DOHH2 (cell line): ENCODE data around the gene OR2B6.

Experiments
- H3F3A ChIP-seq: fragments of 200-600 bp; sonication (generic), shearing (Covaris generic); 2 replicates; pipeline ENCODE4 v1.6.0; 2016; ENCODE audit warnings: antibody characterized with exemption, mild to moderate bottlenecking; ENCODE audit not compliant: control insufficient read depth, insufficient read depth
- H3K27ac ChIP-seq: fragments of 200-600 bp; sonication (generic); 2 replicates; pipeline ENCODE4 v1.5.1; 2014; ENCODE audit warnings: low read depth, mild to moderate bottlenecking, low read length, moderate library complexity
- H3K27me3 ChIP-seq: fragments of 200-600 bp; sonication (generic); 2 replicates; pipeline ENCODE4 v1.6.1; 2014; ENCODE audit warnings: mild to moderate bottlenecking, low read length, mixed read lengths; ENCODE audit not compliant: control insufficient read depth
- H3K36me3 ChIP-seq: fragments of 200-600 bp; sonication (generic); 2 replicates; pipeline ENCODE4 v1.6.1; 2014; ENCODE audit warnings: mild to moderate bottlenecking, low read length, moderate library complexity, mixed read lengths; ENCODE audit not compliant: control insufficient read depth
- H3K4me1 ChIP-seq: fragments of 200-600 bp; sonication (generic); 2 replicates; pipeline ENCODE4 v1.6.1; 2014; ENCODE audit warnings: mild to moderate bottlenecking, low read length, mixed read lengths; ENCODE audit not compliant: control insufficient read depth
- H3K4me2 ChIP-seq: fragments of 200-600 bp; sonication (generic); 2 replicates; pipeline ENCODE4 v1.6.0; 2014; ENCODE audit warnings: mild to moderate bottlenecking, low read length, moderate library complexity
- H3K4me3 ChIP-seq: fragments of 200-600 bp; sonication (generic); 2 replicates; pipeline ENCODE4 v1.5.1; 2014; ENCODE audit warnings: mild to moderate bottlenecking, low read length, mixed read lengths
- H3K79me2 ChIP-seq: fragments of 200-600 bp; sonication (generic); 2 replicates; pipeline ENCODE4 v1.6.1; 2014; ENCODE audit warnings: mild to moderate bottlenecking, low read length, mixed read lengths; ENCODE audit not compliant: control insufficient read depth
- H3K9me2 ChIP-seq: fragments of 200-600 bp; sonication (generic); replicated peaks from 2 replicates; pipeline ENCODE4 v1.6.1; 2014; ENCODE audit warnings: mild to moderate bottlenecking, low read length, mixed read lengths; ENCODE audit not compliant: control insufficient read depth
- H3K9me3 ChIP-seq: fragments of 200-600 bp; sonication (generic); 2 replicates; pipeline ENCODE4 v1.6.1; 2014; ENCODE audit warnings: antibody characterized with exemption, low read length, mixed read lengths; ENCODE audit not compliant: control insufficient read depth, insufficient read depth
- H4K20me1 ChIP-seq: fragments of 200-600 bp; sonication (generic); 2 replicates; pipeline ENCODE4 v1.6.0; 2014; ENCODE audit warnings: low read depth, mild to moderate bottlenecking, antibody characterized with exemption, low read length, moderate library complexity; ENCODE audit not compliant: control insufficient read depth, insufficient read depth
- CTCF ChIP-seq: fragments of 200-600 bp; sonication (generic); IDR thresholded peaks from one replicate; pipeline ENCODE4 v1.5.1; 2014; ENCODE audit warnings: antibody characterized with exemption, mild to moderate bottlenecking, low read depth, low read length; ENCODE audit not compliant: poor library complexity, severe bottlenecking
- EZH2phosphoT487 ChIP-seq: fragments of 200-600 bp; sonication (generic); IDR thresholded peaks from 2 replicates; pipeline ENCODE4 v1.6.1; 2017; ENCODE audit warnings: borderline replicate concordance, mild to moderate bottlenecking, antibody characterized with exemption, low read length, moderate library complexity, mixed read lengths

OR2B6 gene

GRCh38 chr6:27966044-27966443, 9.0 kb downstream of the OR2B6 start:
- H3K27ac ChIP-seq, result peak overlapping the region; percentile 92
- H3K4me2 ChIP-seq, result peak overlapping the region; percentile 87
- TF ChIP-seq EZH2phosphoT487 (no peak), CTCF (no peak)
- H4K20me1 ChIP-seq, result no peaks in the 10 kb centered on the region
- no peaks in the 10 kb centered on the region for H3K9me2 ChIP-seq
- peak overlapping the region; percentile 65 for H3K4me3 ChIP-seq
- H3K27me3 ChIP-seq, result no peaks in the 10 kb centered on the region
- H3K36me3 ChIP-seq, result peaks cover 30% of the 10 kb centered on the region
- H3K79me2 ChIP-seq, result no peaks in the 10 kb centered on the region
- H3K9me3 ChIP-seq, result peaks cover 23% of the 10 kb centered on the region
- peaks cover 49% of the 10 kb centered on the region for H3K4me1 ChIP-seq
- H3F3A ChIP-seq, result peaks cover 6% of the 10 kb centered on the region; the same call in 1 of the 2 replicates

- Histone ChIP-seq H4K20me1 (no peaks in the 10 kb centered on the region), H3F3A (peaks cover 6% of the 10 kb centered on the region; the same call in 1 of the 2 replicates), H3K27ac (peak overlapping the region; percentile 92), H3K4me1 (peaks cover 46% of the 10 kb centered on the region), H3K9me2 (no peaks in the 10 kb centered on the region), H3K4me2 (peak overlapping the region; percentile 87), H3K36me3 (peaks cover 30% of the 10 kb centered on the region), H3K79me2 (no peaks in the 10 kb centered on the region), H3K27me3 (no peaks in the 10 kb centered on the region), H3K9me3 (peaks cover 23% of the 10 kb centered on the region), H3K4me3 (peak overlapping the region; percentile 65)
- TF ChIP-seq EZH2phosphoT487 (no peak), CTCF (no peak)
These were observed 9.9 kb downstream of the OR2B6 start for GRCh38 chr6:27966816-27967426.

GRCh38 chr6:27970444-27970843, 13.4 kb downstream of the OR2B6 start:
- Histone ChIP-seq H3K4me3 (no peak overlapping the region), H3K27ac (no peak overlapping the region), H3K36me3 (peaks cover 23% of the 10 kb centered on the region), H3K79me2 (no peaks in the 10 kb centered on the region), H3K4me2 (no peak overlapping the region), H3K4me1 (peaks cover 34% of the 10 kb centered on the region), H3K9me3 (peaks cover 23% of the 10 kb centered on the region), H3K27me3 (no peaks in the 10 kb centered on the region), H3F3A (peaks cover 6% of the 10 kb centered on the region; the same call in 1 of the 2 replicates), H4K20me1 (no peaks in the 10 kb centered on the region), H3K9me2 (no peaks in the 10 kb centered on the region)
- TF ChIP-seq EZH2phosphoT487 (no peak), CTCF (no peak)
